Ovary (tissue), 3 donors: ENCODE results near the gene TOR1A.

Source experiments
- CTCF ChIP-seq, 3 donors: fragments of 450-650 bp in 2 of 3; fragments of 200-600 bp in 1 of 3; IDR thresholded peaks; one replicate each; pipeline versions ENCODE4 v1.5.1 to v1.8.0; 2016 to 2022; ENCODE audit warnings: antibody characterized with exemption in 3 of 3, mild to moderate bottlenecking in 1 of 3
- EP300 ChIP-seq: sonication (generic); formaldehyde crosslinking; IDR thresholded peaks from one replicate; pipeline ENCODE4 v1.6.1; 2017; ENCODE audit warnings: antibody characterized with exemption
- POLR2A ChIP-seq: fragments of 450-650 bp; IDR thresholded peaks from one replicate; pipeline ENCODE4 v1.6.1; 2017; ENCODE audit warnings: antibody characterized with exemption, mild to moderate bottlenecking, moderate library complexity
- donor health status: DM: no; HTN: no; CAD: no.

GRCh38 chr9:129810788-129811187 lies 13.1 kb downstream of the TOR1A start:
- no peak for TF ChIP-seq EP300
- TF ChIP-seq CTCF (IDR thresholded peaks at IDR 0.05): no peak
- no peak for TF ChIP-seq POLR2A
